Loucy (cell line): ENCODE measurements around the gene CSH1.
A peak's percentile ranks its signal among the peaks of the same experiment; 100 is the strongest.
"Not testable (repeated sequence)": the region's sequence is repeated elsewhere in the genome, so short reads cannot be mapped to it uniquely, and the experiment has no call there.

Experiments used
- H2AFZ ChIP-seq: fragments of 200-600 bp; sonication (generic); 2 replicates; pipeline ENCODE4 v1.6.0; 2016; ENCODE audit warnings: antibody characterized with exemption, mild to moderate bottlenecking, low read length, moderate library complexity
- H3F3A ChIP-seq: fragments of 200-600 bp; 2 replicates; pipeline ENCODE4 v1.6.0; 2016; ENCODE audit warnings: antibody characterized with exemption, low read depth, mild to moderate bottlenecking
- H3K27me3 ChIP-seq: fragments of 200-600 bp; sonication (generic); 2 replicates; pipeline ENCODE4 v1.6.1; 2014; ENCODE audit warnings: low read length, mild to moderate bottlenecking; ENCODE audit not compliant: insufficient read depth, poor library complexity, severe bottlenecking
- H3K36me3 ChIP-seq: fragments of 200-600 bp; sonication (generic); 2 replicates; pipeline ENCODE4 v1.6.1; 2016; ENCODE audit warnings: low read length; ENCODE audit not compliant: insufficient read depth
- H3K4me1 ChIP-seq: fragments of 200-600 bp; sonication (generic); 2 replicates; pipeline ENCODE4 v1.5.1; 2014; ENCODE audit warnings: low read length, mild to moderate bottlenecking; ENCODE audit not compliant: insufficient read depth, poor library complexity, severe bottlenecking
- H3K4me2 ChIP-seq: fragments of 200-600 bp; sonication (generic); 2 replicates; pipeline ENCODE4 v1.6.0; 2014; ENCODE audit warnings: antibody characterized with exemption, low read length, low read depth, mild to moderate bottlenecking; ENCODE audit not compliant: poor library complexity, severe bottlenecking
- H3K4me3 ChIP-seq: fragments of 200-600 bp; sonication (generic); 2 replicates; pipeline ENCODE4 v1.5.1; 2014; ENCODE audit warnings: low read length, mild to moderate bottlenecking, mixed read lengths; ENCODE audit not compliant: poor library complexity, severe bottlenecking
- H3K79me2 ChIP-seq: fragments of 200-600 bp; sonication (generic); 2 replicates; pipeline ENCODE4 v1.6.1; 2014; ENCODE audit warnings: low read length; ENCODE audit not compliant: insufficient read depth
- H3K9ac ChIP-seq: fragments of 200-600 bp; sonication (generic); 2 replicates; pipeline ENCODE4 v1.6.0; 2014; ENCODE audit warnings: mild to moderate bottlenecking, low read depth, low read length, moderate library complexity; ENCODE audit not compliant: poor library complexity, severe bottlenecking
- H3K9me2 ChIP-seq: fragments of 200-600 bp; sonication (generic); replicated peaks from 2 replicates; pipeline ENCODE4 v1.6.1; 2016; ENCODE audit warnings: low read depth, low read length, mixed read lengths
- H3K9me3 ChIP-seq: fragments of 200-600 bp; sonication (generic); 2 replicates; pipeline ENCODE4 v1.6.1; 2014; ENCODE audit warnings: mild to moderate bottlenecking, antibody characterized with exemption, low read length, low read depth; ENCODE audit not compliant: insufficient read depth
- H4K20me1 ChIP-seq: fragments of 200-600 bp; sonication (generic); 2 replicates; pipeline ENCODE4 v1.6.0; 2014; ENCODE audit warnings: antibody characterized with exemption, low read length, mild to moderate bottlenecking; ENCODE audit not compliant: insufficient read depth, poor library complexity, severe bottlenecking
- CTCF ChIP-seq: fragments of 200-600 bp; sonication (generic); conservative IDR thresholded peaks from 2 replicates; pipeline ENCODE4 v1.5.1; 2014; ENCODE audit warnings: mild to moderate bottlenecking, antibody characterized with exemption, low read length
- EZH2phosphoT487 ChIP-seq: fragments of 200-600 bp; IDR thresholded peaks from 2 replicates; pipeline ENCODE4 v1.6.1; 2018; ENCODE audit warnings: antibody characterized with exemption, mild to moderate bottlenecking, moderate library complexity, borderline replicate concordance

CSH1 gene

GRCh38 chr17:63916566-63917185 is 20.3 kb upstream of the CSH1 start:
- H3F3A ChIP-seq, result no peaks in the 10 kb centered on the region
- no peak overlapping the region for H3K9ac ChIP-seq
- TF ChIP-seq EZH2phosphoT487 (no peak), CTCF (no peak)
- no peaks in the 10 kb centered on the region for H3K27me3 ChIP-seq
- H3K79me2 ChIP-seq, result no peaks in the 10 kb centered on the region
- H4K20me1 ChIP-seq, result no peaks in the 10 kb centered on the region
- H3K9me3 ChIP-seq, result no peaks in the 10 kb centered on the region
- H3K9me2 ChIP-seq, result no peaks in the 10 kb centered on the region
- no peak overlapping the region for H3K4me3 ChIP-seq
- H3K36me3 ChIP-seq, result no peaks in the 10 kb centered on the region
- peaks cover 13% of the 10 kb centered on the region for H3K4me1 ChIP-seq
- H3K4me2 ChIP-seq, result no peak overlapping the region
- H2AFZ ChIP-seq, result no peak overlapping the region

- H3K27me3 ChIP-seq, H3K4me2 ChIP-seq: not testable (repeated sequence)
Observed at GRCh38 chr17:63915753-63916152, 19.4 kb upstream of the CSH1 start.

GRCh38 chr17:63914471-63914870 is 18.1 kb upstream of the CSH1 start:
- H3K27me3 ChIP-seq, result no peaks in the 10 kb centered on the region
- TF ChIP-seq CTCF (no peak), EZH2phosphoT487 (no peak)
- H3K4me3 ChIP-seq, result no peak overlapping the region
- peaks cover 2% of the 10 kb centered on the region for H3K4me1 ChIP-seq
- no peaks in the 10 kb centered on the region for H3K9me3 ChIP-seq
- no peaks in the 10 kb centered on the region for H3K79me2 ChIP-seq
- H3K36me3 ChIP-seq, result no peaks in the 10 kb centered on the region
- H2AFZ ChIP-seq, result no peak overlapping the region
- no peaks in the 10 kb centered on the region for H4K20me1 ChIP-seq
- no peaks in the 10 kb centered on the region for H3F3A ChIP-seq
- no peaks in the 10 kb centered on the region for H3K9me2 ChIP-seq
- no peak overlapping the region for H3K9ac ChIP-seq
- no peak overlapping the region for H3K4me2 ChIP-seq

More at GRCh38 chr17:63915753-63916152, 19.4 kb upstream of the CSH1 start:
- not testable (repeated sequence) for H3K4me3 ChIP-seq, H3K9ac ChIP-seq, H3K9me2 ChIP-seq, H3K79me2 ChIP-seq, H3F3A ChIP-seq, H4K20me1 ChIP-seq, H3K9me3 ChIP-seq, H2AFZ ChIP-seq, H3K36me3 ChIP-seq
- H3K4me1 ChIP-seq, result peaks cover 12% of the 10 kb centered on the region

GRCh38 chr17:63911657-63912100 is 15.3 kb upstream of the CSH1 start:
- no peaks in the 10 kb centered on the region for H4K20me1 ChIP-seq
- no peaks in the 10 kb centered on the region for H3K9me3 ChIP-seq
- no peaks in the 10 kb centered on the region for H3K4me1 ChIP-seq
- no peaks in the 10 kb centered on the region for H3K9me2 ChIP-seq
- H3K9ac ChIP-seq, result no peak overlapping the region
- H2AFZ ChIP-seq, result no peak overlapping the region
- H3K36me3 ChIP-seq, result no peaks in the 10 kb centered on the region
- H3F3A ChIP-seq, result no peaks in the 10 kb centered on the region
- H3K4me2 ChIP-seq, result no peak overlapping the region
- no peaks in the 10 kb centered on the region for H3K27me3 ChIP-seq
- no peak overlapping the region for H3K4me3 ChIP-seq
- no peaks in the 10 kb centered on the region for H3K79me2 ChIP-seq
- TF ChIP-seq EZH2phosphoT487 (no peak), CTCF (peak; percentile 60)
